Sigmoid colon (tissue), 7 donors: ENCODE measurements around the gene ZNF554. TPM values are rescaled to one million over a fixed set of nuclear protein-coding genes. Genes with fewer than 3 reads are reported as not detected.

Experiments
- DNase-seq: peaks from one replicate; pipeline ENCODE4 v3.0.0-alpha.2; 2019
- H3K27ac ChIP-seq, 4 donors: fragments of 200-600 bp; sonication (generic); one replicate each; pipeline ENCODE4 v1.5.1; 2016 to 2019; ENCODE audit warnings: mild to moderate bottlenecking in 1 of 4
- H3K27me3 ChIP-seq, 3 donors: fragments of 200-600 bp; sonication (generic); one replicate each; pipeline ENCODE4 v1.5.1; 2019; ENCODE audit warnings: mild to moderate bottlenecking in 1 of 3
- H3K36me3 ChIP-seq, 4 donors: fragments of 200-600 bp; sonication (generic); one replicate each; pipeline ENCODE4 v1.5.1; 2016 to 2019
- H3K4me1 ChIP-seq, 4 donors: fragments of 200-600 bp; sonication (generic); one replicate each; pipeline ENCODE4 v1.5.1; 2017 to 2019
- H3K4me3 ChIP-seq, 4 donors: fragments of 200-600 bp; sonication (generic); one replicate each; pipeline ENCODE4 v1.5.1; 2017 to 2019; ENCODE audit warnings: mild to moderate bottlenecking in 2 of 4, moderate library complexity in 1 of 4
- H3K9me3 ChIP-seq, 4 donors: fragments of 200-600 bp in 3 of 4; sonication (generic) in 3 of 4; one replicate each; pipeline versions ENCODE4 v1.5.1 to v1.6.1; 2013 to 2019
- EP300 ChIP-seq, 4 donors: sonication (generic); formaldehyde crosslinking; IDR thresholded peaks; one replicate each; pipeline ENCODE4 v1.6.1; 2017; ENCODE audit warnings: antibody characterized with exemption in 4 of 4
- POLR2A ChIP-seq, 2 donors: fragments of 450-650 bp; IDR thresholded peaks; one replicate each; pipeline ENCODE4 v1.6.1; 2016; ENCODE audit warnings: antibody characterized with exemption in 2 of 2, mild to moderate bottlenecking in 2 of 2, moderate library complexity in 2 of 2
- POLR2AphosphoS5 ChIP-seq, 4 donors: sonication (generic); formaldehyde crosslinking; IDR thresholded peaks; one replicate each; pipeline ENCODE4 v1.6.1; 2017; ENCODE audit warnings: antibody characterized with exemption in 4 of 4
- WGBS, 2 donors: extraction: QIAGEN DNeasy Blood & Tissue Kit; methylation state at CpG; one replicate each; pipeline ENCODE4 v1.1.7; 2013; 5-methylcytosine and 5-hydroxymethylcytosine counted together
- intact Hi-C: fragments of 100-400 bp; cut with DNase I; formaldehyde crosslinking; loops from one replicate; pipeline ENCODE4 v1.15.1; 2023
- polyA plus RNA-seq, 3 donors: library from polyadenylated mRNA; stranded (reverse); fragments of 200-250 nt; gene quantifications; one replicate each; pipeline ENCODE4 v1.2.3, GENCODE V29; 2013
- total RNA-seq, 4 donors: library from RNA; depleted of rRNA; stranded (reverse); fragments of >200 nt; gene quantifications; one replicate each; pipeline ENCODE4 v1.1.0, GENCODE V29; 2016
- TF ChIP-seq, protein P1 (sequence below), 4 experiments: fragments of 450-650 bp in 3 of 4; fragments of 200-600 bp in 1 of 4; IDR thresholded peaks; one replicate each; pipeline ENCODE4 v1.5.1; 2016 to 2019; ENCODE audit warnings: antibody characterized with exemption in 4 of 4, mild to moderate bottlenecking in 3 of 4, moderate library complexity in 2 of 4
- donor health status: healthy with polysubstance abuse.
- donor health status: Bipolar disorder and iron deficiency.
- donor health status: healthy.

The ZNF554 gene
- total and polyA plus RNA-seq, 7 donors = 1.2 to 8.1 (median 3.3) TPM

DNA sequence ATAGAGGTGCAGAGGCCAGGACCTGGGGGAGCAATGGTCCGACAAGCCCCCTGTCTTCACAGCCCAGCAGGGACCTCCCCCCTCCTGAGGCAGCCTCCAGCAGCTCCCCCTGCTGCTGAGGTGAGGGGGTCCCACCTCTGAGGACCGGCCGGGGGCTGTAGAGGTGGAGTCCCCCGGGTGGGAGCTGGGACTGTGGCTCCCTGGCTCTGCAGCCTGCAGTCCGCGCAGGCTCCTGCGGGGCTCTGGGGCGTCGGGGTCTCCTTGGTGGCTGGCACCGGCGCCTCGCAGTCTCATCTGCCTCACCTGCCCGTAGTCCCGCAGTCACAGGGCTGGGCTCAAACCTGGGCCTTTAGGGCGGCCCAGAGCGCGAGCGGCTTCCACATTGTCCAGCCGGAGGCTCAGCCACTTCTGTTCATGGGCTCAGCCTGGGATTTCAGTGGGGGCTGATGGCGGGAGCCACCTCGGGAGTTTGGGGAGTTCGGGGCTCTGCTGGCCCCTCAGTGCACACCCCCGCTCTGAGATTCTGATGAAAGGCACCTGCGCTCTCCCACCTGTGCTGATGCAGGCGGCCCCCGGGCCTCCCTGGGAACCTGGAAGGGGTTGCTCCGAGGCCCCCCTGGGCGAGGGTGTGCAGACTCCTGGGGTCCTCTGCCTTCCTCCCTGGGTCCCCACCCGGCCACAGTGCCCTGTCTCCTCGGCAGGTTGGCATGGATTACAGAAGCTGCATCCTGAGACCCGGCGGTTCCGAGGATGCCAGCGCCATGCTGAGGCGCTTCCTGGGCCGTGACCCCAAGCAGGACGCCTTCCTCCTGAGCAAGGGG lies 7.0 kb upstream of the ZNF554 start:
- Histone ChIP-seq H3K27ac (no peak overlapping the region), H3K27me3 (no peaks in the 10 kb centered on the region), H3K36me3 (peaks cover 0 to 56% (median 20%) of the 10 kb centered on the region in 4 donors), H3K9me3 (no peaks in the 10 kb centered on the region), H3K4me3 (no peak overlapping the region), H3K4me1 (no peaks in the 10 kb centered on the region)
- intact Hi-C loops = no loop called here
- DNase-seq = no peak
- WGBS, 2 donors = 93 to 95% methylated on average over 37 of the region's 37 CpGs
- TF ChIP-seq POLR2A (IDR thresholded peaks at IDR 0.05) = no peak
- TF ChIP-seq POLR2AphosphoS5 (IDR thresholded peaks at IDR 0.05) = no peak
- TF ChIP-seq EP300 (IDR thresholded peaks at IDR 0.05) = no peak
- TF ChIP-seq, protein P1, sequence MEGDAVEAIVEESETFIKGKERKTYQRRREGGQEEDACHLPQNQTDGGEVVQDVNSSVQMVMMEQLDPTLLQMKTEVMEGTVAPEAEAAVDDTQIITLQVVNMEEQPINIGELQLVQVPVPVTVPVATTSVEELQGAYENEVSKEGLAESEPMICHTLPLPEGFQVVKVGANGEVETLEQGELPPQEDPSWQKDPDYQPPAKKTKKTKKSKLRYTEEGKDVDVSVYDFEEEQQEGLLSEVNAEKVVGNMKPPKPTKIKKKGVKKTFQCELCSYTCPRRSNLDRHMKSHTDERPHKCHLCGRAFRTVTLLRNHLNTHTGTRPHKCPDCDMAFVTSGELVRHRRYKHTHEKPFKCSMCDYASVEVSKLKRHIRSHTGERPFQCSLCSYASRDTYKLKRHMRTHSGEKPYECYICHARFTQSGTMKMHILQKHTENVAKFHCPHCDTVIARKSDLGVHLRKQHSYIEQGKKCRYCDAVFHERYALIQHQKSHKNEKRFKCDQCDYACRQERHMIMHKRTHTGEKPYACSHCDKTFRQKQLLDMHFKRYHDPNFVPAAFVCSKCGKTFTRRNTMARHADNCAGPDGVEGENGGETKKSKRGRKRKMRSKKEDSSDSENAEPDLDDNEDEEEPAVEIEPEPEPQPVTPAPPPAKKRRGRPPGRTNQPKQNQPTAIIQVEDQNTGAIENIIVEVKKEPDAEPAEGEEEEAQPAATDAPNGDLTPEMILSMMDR (IDR thresholded peaks at IDR 0.05) = no peak

DNA sequence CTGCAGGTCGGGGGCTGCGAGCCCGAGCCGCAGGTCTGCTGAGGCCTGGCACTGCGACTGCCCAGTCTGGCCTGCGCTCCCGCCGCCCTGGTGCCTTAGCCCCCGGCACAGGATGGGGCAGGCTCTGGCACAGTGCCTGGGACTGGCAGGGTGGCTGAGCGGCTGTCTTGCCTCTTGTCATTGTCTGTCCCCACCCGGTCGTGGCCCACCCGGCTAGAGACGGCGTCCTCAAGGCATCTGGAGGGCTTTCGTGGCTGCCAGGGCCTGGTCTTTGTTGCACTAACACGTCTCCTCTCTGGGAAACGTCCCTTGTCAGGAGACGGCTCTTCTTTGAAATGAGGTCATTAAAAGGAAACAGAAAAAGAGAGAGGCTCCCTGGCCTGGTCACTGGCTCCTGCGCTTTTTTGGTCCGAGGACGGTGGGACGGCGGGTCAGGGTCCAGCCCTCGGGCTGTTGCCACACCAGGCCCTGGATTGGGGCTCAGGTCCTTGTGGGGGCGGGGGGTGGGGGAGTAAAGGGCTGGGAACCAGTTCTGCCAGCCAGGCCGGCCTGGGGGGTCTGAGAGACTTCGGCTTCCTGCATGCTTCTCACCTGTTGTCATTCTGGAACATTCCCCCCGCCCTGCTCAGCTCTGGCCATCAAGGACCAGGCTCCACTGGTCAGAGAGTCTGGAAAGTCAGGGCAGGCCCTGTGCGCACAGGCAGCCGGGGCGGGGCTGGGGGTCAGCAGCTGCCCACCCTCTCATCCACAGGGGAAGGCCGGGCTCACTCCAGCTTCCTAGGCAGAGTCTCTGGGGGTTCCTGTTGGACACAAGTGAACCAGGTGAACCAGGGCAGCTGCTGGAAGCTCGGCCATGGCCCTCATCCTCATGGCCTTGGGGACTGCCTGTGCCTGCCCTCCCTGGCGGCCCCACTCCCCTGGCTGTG lies 6.2 kb upstream of the ZNF554 start:
- no peak overlapping the region for H3K4me3 ChIP-seq
- no peak overlapping the region for H3K27ac ChIP-seq
- no peaks in the 10 kb centered on the region for H3K4me1 ChIP-seq
- TF ChIP-seq POLR2A (IDR thresholded peaks at IDR 0.05) (no peak), EP300 (IDR thresholded peaks at IDR 0.05) (no peak), POLR2AphosphoS5 (IDR thresholded peaks at IDR 0.05) (no peak)
- TF ChIP-seq, protein P1 (IDR thresholded peaks at IDR 0.05) = no peak
- no peak for DNase-seq
- H3K36me3 ChIP-seq = peaks cover 0 to 47% (median 14%) of the 10 kb centered on the region in 4 donors
- H3K9me3 ChIP-seq = no peaks in the 10 kb centered on the region
- H3K27me3 ChIP-seq = no peaks in the 10 kb centered on the region
- intact Hi-C loops = no loop called here
- WGBS, 2 donors = 93 to 94% methylated on average over 35 of the region's 35 CpGs

DNA sequence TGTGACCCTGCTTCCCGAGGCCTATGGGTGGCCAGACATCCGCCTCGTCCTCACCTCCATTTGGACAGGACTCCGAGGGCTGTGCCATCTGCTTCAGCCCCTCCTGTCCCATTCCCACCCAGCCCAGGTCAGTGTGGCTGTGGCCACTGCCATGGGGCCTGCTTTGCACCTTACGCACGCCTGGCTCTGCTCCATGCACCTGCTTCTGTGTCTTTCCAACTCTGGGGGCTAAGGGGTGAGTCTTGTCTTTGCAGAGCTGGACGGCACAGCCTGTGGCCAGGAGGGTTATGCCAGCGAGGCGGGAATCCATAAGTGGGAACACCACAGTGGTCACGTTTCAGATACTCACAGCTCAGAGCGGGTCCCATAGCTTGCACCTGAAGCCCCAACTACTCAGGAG lies 5.2 kb upstream of the ZNF554 start:
- DNase-seq = no peak
- TF ChIP-seq, protein P1 (IDR thresholded peaks at IDR 0.05) = no peak
- TF ChIP-seq POLR2A (IDR thresholded peaks at IDR 0.05) (no peak), POLR2AphosphoS5 (IDR thresholded peaks at IDR 0.05) (no peak), EP300 (IDR thresholded peaks at IDR 0.05) (no peak)
- 95 to 96% methylated on average over 11 of the region's 11 CpGs for WGBS, 2 donors
- Histone ChIP-seq H3K4me1 (peaks cover 0 to 5% (median 0%) of the 10 kb centered on the region in 4 donors), H3K27me3 (no peaks in the 10 kb centered on the region), H3K9me3 (no peaks in the 10 kb centered on the region), H3K4me3 (no peak overlapping the region), H3K36me3 (peaks cover 0 to 38% (median 9%) of the 10 kb centered on the region in 4 donors), H3K27ac (no peak overlapping the region)
- intact Hi-C loops = no loop called here

DNA sequence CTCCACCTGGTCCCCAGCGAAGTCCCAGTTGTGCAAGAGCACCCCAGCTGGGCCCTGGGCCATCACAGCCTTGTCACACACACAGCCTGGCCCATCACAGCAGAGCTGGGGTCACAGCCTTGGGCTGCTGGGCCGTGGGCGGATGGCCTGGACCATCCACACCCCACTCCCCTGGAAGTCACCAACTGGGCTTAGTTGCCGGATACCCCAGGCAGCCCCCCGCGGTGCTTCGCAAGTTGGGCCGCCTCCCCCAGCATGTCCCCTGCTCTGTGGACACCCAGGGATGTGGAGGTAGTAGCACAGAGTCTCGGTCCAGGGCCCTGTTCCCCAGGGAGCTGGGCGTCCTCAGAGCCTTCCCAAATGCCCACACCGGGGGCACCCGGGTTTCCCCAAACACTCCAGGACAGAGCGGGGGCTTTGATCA lies 4.5 kb upstream of the ZNF554 start:
- Histone ChIP-seq H3K27ac (no peak overlapping the region), H3K36me3 (peaks cover 0 to 30% (median 6%) of the 10 kb centered on the region in 4 donors), H3K27me3 (no peaks in the 10 kb centered on the region), H3K4me3 (no peak overlapping the region), H3K4me1 (peaks cover 0 to 9% (median under 1%) of the 10 kb centered on the region in 4 donors), H3K9me3 (no peaks in the 10 kb centered on the region)
- intact Hi-C loops = no loop called here
- DNase-seq = no peak
- WGBS, 2 donors = 90 to 95% methylated on average over 13 of the region's 13 CpGs
- TF ChIP-seq EP300 (IDR thresholded peaks at IDR 0.05) (no peak), POLR2AphosphoS5 (IDR thresholded peaks at IDR 0.05) (no peak), POLR2A (IDR thresholded peaks at IDR 0.05) (no peak)
- TF ChIP-seq, protein P1 (IDR thresholded peaks at IDR 0.05) = no peak
